ENCODE measurements around the gene F2R. TPM values are rescaled to one million over a fixed set of nuclear protein-coding genes. Genes with fewer than 3 reads are reported as not detected.
A peak's percentile ranks its signal among the peaks of the same experiment; 100 is the strongest.

F2R gene
- total and polyA plus RNA-seq, 2 of the 4 experiments (the other 2 are of a cell fraction), result 85.7 to 147 TPM

GRCh38 chr5:76692274-76692540 is 23.7 kb upstream of the F2R start:
- H2BK120ac ChIP-seq (ENCODE audit: low read depth, low read length), result peak overlapping the region; percentile 99
- ChIA-PET CTCF (interaction anchor here (1.1 kb wide), 1 partner anchor 126 kb away, joined by 5 read pairs; the partner anchor contains the start of gene F2RL1), POLR2A (ENCODE audit: unreplicated experiment) (no interaction called here)
- peak overlapping the region; percentile 50; the same call in 1 of the 2 replicates for H3K4me2 ChIP-seq (ENCODE audit: low read depth, low read length)
- H3K79me1 ChIP-seq (ENCODE audit: low read depth in 1 of 2, low read length in 2 of 2), result peaks cover 0 to 8% of the 10 kb centered on the region in 2 experiments; a peak in 2 of 4 replicates
- peak overlapping the region; percentile 81; the same call in 1 of the 2 replicates for H2BK20ac ChIP-seq (ENCODE audit: low read depth, low read length)
- no peaks in the 10 kb centered on the region for H3K27me3 ChIP-seq (ENCODE audit: control insufficient read depth, insufficient read depth, low read length)
- H3K14ac ChIP-seq (replicated peaks; ENCODE audit: low read depth, low read length), result peak overlapping the region; percentile 57
- H4K91ac ChIP-seq (ENCODE audit: insufficient read depth, low read depth, low read length), result peak overlapping the region; percentile 88
- dilution Hi-C loops (cut with HindIII; ENCODE audit: low sequenced_read_pairs, unreplicated experiment), result no loop called here
- peak overlapping the region; percentile 100 for H2BK5ac ChIP-seq (ENCODE audit: low read depth, low read length, poor library complexity, severe bottlenecking)
- peak overlapping the region; percentile 62 for H2AFZ ChIP-seq (replicated peaks; ENCODE audit: low read length, poor library complexity)
- no peaks in the 10 kb centered on the region for H3K9me3 ChIP-seq (ENCODE audit: control insufficient read depth, insufficient read depth, low read length)
- TF ChIP-seq, protein P1, sequence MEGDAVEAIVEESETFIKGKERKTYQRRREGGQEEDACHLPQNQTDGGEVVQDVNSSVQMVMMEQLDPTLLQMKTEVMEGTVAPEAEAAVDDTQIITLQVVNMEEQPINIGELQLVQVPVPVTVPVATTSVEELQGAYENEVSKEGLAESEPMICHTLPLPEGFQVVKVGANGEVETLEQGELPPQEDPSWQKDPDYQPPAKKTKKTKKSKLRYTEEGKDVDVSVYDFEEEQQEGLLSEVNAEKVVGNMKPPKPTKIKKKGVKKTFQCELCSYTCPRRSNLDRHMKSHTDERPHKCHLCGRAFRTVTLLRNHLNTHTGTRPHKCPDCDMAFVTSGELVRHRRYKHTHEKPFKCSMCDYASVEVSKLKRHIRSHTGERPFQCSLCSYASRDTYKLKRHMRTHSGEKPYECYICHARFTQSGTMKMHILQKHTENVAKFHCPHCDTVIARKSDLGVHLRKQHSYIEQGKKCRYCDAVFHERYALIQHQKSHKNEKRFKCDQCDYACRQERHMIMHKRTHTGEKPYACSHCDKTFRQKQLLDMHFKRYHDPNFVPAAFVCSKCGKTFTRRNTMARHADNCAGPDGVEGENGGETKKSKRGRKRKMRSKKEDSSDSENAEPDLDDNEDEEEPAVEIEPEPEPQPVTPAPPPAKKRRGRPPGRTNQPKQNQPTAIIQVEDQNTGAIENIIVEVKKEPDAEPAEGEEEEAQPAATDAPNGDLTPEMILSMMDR (conservative IDR thresholded peaks at IDR 0.05; ENCODE audit: low read depth, low read length), result no peak
- no peak for TF ChIP-seq RAD21 (IDR thresholded peaks at IDR 0.05; ENCODE audit: low read length)
- no peak for TF ChIP-seq SMC3 (IDR thresholded peaks at IDR 0.05; ENCODE audit: low read depth, low read length)
- TF ChIP-seq USF2 (IDR thresholded peaks at IDR 0.05; ENCODE audit: low read depth, low read length), result no peak
- no peak for TF ChIP-seq MAFK (IDR thresholded peaks at IDR 0.05; ENCODE audit: low read depth, low read length)
- TF ChIP-seq MXI1 (IDR thresholded peaks at IDR 0.05; ENCODE audit: borderline replicate concordance, low read depth, low read length), result no peak
- TF ChIP-seq RCOR1 (IDR thresholded peaks at IDR 0.05; ENCODE audit: insufficient replicate concordance, low read length), result no peak
- no peak for TF ChIP-seq NFE2L2 (IDR thresholded peaks at IDR 0.05; ENCODE audit: low read depth, low read length)
- no peak for TF ChIP-seq POLR2A (IDR thresholded peaks at IDR 0.05; ENCODE audit: low read depth, low read length)
- no peak for TF ChIP-seq RFX5 (IDR thresholded peaks at IDR 0.05; ENCODE audit: low read depth, low read length)
- peak overlapping the region; percentile 81 for H3K27ac ChIP-seq (ENCODE audit: insufficient read depth, low read length)
- no peaks in the 10 kb centered on the region for H3K36me3 ChIP-seq (ENCODE audit: control insufficient read depth, insufficient read depth, low read length)
- no peak overlapping the region for H3K56ac ChIP-seq (ENCODE audit: extremely low read depth, insufficient read depth, low read length)
- H3K9ac ChIP-seq (ENCODE audit: low read depth, low read length), result 0 out of 2 replicates have a peak overlapping the region, but pooled peaks have one; percentile 13
- peak overlapping the region; percentile 64 to 75 for H4K8ac ChIP-seq (ENCODE audit: low read depth in 2 of 2, low read length in 2 of 2)
- no CpG with 5 or more reads among the region's 6 CpGs for WGBS, 2 experiments (ENCODE audit: extremely low coverage in 2 of 2, insufficient read length in 1 of 2)
- no TSS peak for BruUV-seq (replicated peaks)
- H3K23ac ChIP-seq (ENCODE audit: low read depth, low read length), result peak overlapping the region; percentile 43; the same call in 1 of the 2 replicates
- no peak overlapping the region for H2AK9ac ChIP-seq (replicated peaks; ENCODE audit: low read depth, low read length, poor library complexity)
- no peak overlapping the region for H3K4me3 ChIP-seq (ENCODE audit: insufficient read depth, low read depth, low read length)
- DNase-seq (no peak), ATAC-seq (ENCODE audit: low read depth) (no peak)
- H2BK15ac ChIP-seq (ENCODE audit: low read depth, low read length), result peak overlapping the region; percentile 98
- H3K4ac ChIP-seq (ENCODE audit: low read depth, low read length), result peak overlapping the region; percentile 83
- peak overlapping the region; percentile 71 for H3K18ac ChIP-seq (ENCODE audit: low read depth, low read length)
- H2AK5ac ChIP-seq (ENCODE audit: low read depth, low read length), result peak overlapping the region; percentile 77; the same call in 1 of the 2 replicates
- peaks cover 11% of the 10 kb centered on the region; the same call in 1 of the 2 replicates for H3K9me1 ChIP-seq (ENCODE audit: insufficient read depth, low read length)
- H3K4me1 ChIP-seq (ENCODE audit: control insufficient read depth, insufficient read depth, low read length), result peaks cover 27% of the 10 kb centered on the region
- no peaks in the 10 kb centered on the region for H4K20me1 ChIP-seq (ENCODE audit: insufficient read depth, low read length)
- H4K5ac ChIP-seq (ENCODE audit: low read depth, low read length), result peak overlapping the region; percentile 79
- intact Hi-C loops (cut with micrococcal nuclease), result no loop called here
- in situ Hi-C loops (cut with MboI; ENCODE audit: low sequenced_read_pairs), result no loop called here

All from IMR-90 (cell line).